H1 (cell line): ENCODE measurements around the gene TPP2. TPM values are rescaled to one million over a fixed set of nuclear protein-coding genes. Genes with fewer than 3 reads are reported as not detected.

Experiments
- CEBPB ChIP-seq: IDR thresholded peaks from 2 replicates; pipeline ENCODE4 v1.6.1; 2012; ENCODE audit warnings: low read depth, low read length
- NRF1 ChIP-seq: IDR thresholded peaks from 2 replicates; pipeline ENCODE4 v1.6.1; 2011; ENCODE audit warnings: mild to moderate bottlenecking, low read depth, low read length, improper control_type of control experiment
- RFX5 ChIP-seq: IDR thresholded peaks from 2 replicates; pipeline ENCODE4 v1.6.1; 2011; ENCODE audit warnings: low read depth, low read length, improper control_type of control experiment, borderline replicate concordance
- SIRT6 ChIP-seq: IDR thresholded peaks from one replicate; pipeline ENCODE4 v1.7.1; 2012; ENCODE audit warnings: low read length, inconsistent platforms
- SRF ChIP-seq: IDR thresholded peaks from 2 replicates; pipeline ENCODE4 v1.6.1; 2011; ENCODE audit warnings: mild to moderate bottlenecking, low read depth, low read length, moderate library complexity
- polyA plus RNA-seq, 7 experiments: library from polyadenylated mRNA; depleted of rRNA in 3 of 7; stranded (reverse) in 5 of 7; unstranded in 2 of 7; fragments of >200 nt in 5 of 7; fragments of 200-250 nt in 2 of 7; gene quantifications; 1 replicate in 5 of 7; 2 replicates in 1 of 7; 4 replicates in 1 of 7; pipeline versions ENCODE4 v1.2.1 to v1.2.3, GENCODE V29; 2011 to 2013; ENCODE audit warnings: missing spikeins in 2 of 7, mixed read lengths in 2 of 7
- total RNA-seq: library from RNA; stranded (reverse); fragmentation: NEBNext Ultra II Directional; extraction: Animal tissue kit (Norgen Biotek cat#: 25700); gene quantifications from 2 replicates; pipeline ENCODE4 v1.2.1, GENCODE V29; 2021
- TF ChIP-seq, protein P1 (sequence below): IDR thresholded peaks from 2 replicates; pipeline ENCODE4 v1.6.1; 2011; ENCODE audit warnings: low read depth, mild to moderate bottlenecking, low read length; ENCODE audit not compliant: insufficient read depth

Gene TPP2
- total and polyA plus RNA-seq, 2 of the 8 experiments (the other 6 are each of a cell fraction or from before 2014, with no cell fraction given) = 15.9 to 85.7 TPM

DNA sequence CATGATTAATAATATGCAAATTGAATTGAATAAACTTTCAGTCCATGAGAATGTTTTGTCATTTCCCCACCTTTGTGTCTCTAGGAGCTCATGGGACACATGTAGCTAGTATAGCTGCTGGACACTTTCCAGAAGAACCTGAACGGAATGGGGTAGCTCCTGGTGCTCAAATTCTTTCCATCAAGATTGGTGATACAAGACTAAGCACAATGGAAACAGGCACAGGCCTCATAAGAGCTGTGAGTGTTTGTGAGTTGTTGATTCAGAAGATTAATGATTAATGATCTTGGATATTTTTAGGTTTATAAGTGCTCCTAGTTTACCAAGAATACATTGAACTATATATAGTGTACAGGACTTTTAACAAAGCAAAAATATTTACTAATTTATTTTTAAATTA, 30.1 kb downstream of the TPP2 start (continued):
- TF ChIP-seq CEBPB (no peak), SRF (no peak), NRF1 (no peak), RFX5 (no peak), SIRT6 (no peak)
- TF ChIP-seq, protein P1, sequence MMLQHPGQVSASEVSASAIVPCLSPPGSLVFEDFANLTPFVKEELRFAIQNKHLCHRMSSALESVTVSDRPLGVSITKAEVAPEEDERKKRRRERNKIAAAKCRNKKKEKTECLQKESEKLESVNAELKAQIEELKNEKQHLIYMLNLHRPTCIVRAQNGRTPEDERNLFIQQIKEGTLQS = no peak
- TF ChIP-seq, all 59 proteins: peak for 0
